C4-2B (cell line): ENCODE measurements around the gene AGTR2.

Experiments
- ZFX ChIP-seq: fragments of 450-650 bp; IDR thresholded peaks from 2 replicates; pipeline ENCODE4 v1.6.1; 2017
- TF ChIP-seq, protein P1 (sequence below): fragments of 450-650 bp; conservative IDR thresholded peaks from 2 replicates; pipeline ENCODE4 v1.5.1; 2017; ENCODE audit warnings: mild to moderate bottlenecking

DNA sequence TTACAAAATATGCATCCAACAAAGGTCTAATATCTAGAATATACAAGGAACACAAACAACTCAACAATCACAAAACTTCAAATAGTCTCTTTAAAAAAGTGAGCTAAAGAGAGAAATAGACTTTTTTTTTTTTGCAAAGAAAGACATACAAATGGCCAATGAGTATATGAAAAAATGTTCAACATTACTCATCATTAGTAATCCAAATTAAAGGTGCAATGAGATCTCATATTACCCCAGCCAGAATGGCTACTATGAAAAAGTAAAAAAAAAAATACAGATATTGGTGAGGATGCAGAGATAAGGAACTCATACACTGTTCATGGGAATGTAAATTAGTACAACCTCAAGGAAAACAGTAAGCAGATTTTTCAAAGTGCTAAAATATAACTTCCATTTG lies 24.1 kb downstream of the AGTR2 start:
- TF ChIP-seq, protein P1, sequence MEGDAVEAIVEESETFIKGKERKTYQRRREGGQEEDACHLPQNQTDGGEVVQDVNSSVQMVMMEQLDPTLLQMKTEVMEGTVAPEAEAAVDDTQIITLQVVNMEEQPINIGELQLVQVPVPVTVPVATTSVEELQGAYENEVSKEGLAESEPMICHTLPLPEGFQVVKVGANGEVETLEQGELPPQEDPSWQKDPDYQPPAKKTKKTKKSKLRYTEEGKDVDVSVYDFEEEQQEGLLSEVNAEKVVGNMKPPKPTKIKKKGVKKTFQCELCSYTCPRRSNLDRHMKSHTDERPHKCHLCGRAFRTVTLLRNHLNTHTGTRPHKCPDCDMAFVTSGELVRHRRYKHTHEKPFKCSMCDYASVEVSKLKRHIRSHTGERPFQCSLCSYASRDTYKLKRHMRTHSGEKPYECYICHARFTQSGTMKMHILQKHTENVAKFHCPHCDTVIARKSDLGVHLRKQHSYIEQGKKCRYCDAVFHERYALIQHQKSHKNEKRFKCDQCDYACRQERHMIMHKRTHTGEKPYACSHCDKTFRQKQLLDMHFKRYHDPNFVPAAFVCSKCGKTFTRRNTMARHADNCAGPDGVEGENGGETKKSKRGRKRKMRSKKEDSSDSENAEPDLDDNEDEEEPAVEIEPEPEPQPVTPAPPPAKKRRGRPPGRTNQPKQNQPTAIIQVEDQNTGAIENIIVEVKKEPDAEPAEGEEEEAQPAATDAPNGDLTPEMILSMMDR, result no peak
- no peak for TF ChIP-seq ZFX
